GM18873 (cell line): Measurements from ENCODE around the gene CDH23.

Experiments used
- ATAC-seq: cut with Tn5 transposase; IDR thresholded peaks from one replicate; pipeline ENCODE4 v1.9.1; 2021; ENCODE audit warnings: mild to moderate bottlenecking, moderate library complexity, moderate number of reproducible peaks; ENCODE audit not compliant: unreplicated experiment, low FRiP score

CDH23 gene

DNA sequence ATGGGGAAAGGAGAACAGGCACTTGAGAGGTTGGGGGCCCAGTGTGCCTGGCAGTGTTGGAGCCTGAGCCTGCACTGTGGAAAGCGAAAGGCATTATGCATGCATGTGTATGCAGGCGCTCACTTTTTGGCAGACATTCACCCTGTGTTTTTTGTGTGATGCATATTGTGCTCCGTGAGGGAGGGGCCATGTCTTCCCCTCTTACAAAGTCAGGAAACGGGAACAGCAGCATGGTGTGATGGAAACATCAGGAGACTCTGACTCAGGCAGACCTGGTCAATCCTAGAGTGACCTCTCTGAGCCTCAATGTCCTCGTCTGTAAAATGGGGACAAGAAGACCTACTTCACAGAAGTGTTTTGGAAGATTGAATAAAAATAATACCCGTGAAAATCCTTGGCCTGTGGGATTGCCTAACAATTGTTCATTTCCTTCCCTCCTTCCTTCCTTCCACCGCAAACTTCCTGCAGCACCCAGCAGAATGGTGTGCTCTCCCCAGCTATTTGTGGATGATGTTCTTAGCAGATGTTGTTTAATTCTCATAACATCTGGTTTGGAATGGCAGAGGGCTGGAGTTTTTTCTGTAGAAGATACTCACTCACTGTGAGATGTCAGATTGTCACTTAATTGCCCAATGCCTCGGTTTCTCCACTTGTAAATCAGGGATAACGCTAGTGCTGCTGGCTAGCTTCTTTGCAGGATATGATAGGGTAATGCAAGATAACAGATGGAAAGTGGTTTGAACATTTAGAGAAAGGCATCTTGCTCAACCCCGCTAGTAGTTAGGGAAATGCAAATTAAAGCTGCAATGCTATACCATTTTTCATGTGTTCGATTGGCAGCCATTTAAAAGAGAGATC lies 39.8 kb downstream of the CDH23 start:
- no peak for ATAC-seq

DNA sequence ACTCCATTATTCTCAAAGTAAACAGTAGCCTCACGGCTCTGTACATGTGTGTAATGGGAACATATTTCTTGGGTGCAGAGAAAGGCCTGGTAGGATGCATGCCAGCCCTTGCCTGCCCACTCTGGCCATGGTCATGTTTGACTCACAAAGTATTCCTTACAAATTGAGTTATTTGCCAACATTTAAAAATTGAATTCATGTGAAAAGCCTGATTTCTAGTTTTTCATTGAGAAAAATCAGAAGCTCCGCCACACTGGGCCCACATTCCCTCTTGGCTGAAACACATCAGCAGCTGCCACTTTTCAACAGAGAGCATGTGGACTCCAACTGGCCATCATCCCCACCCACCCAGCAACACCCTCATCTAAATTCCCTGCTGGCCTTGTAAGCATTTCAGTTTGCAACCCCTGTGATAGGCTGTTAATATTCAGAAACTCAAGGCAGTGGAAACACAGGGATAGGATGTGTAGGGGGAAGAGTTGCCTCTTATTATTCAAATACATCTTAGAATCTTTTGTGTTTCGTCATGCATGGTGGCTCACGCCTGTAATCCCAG lies 40.9 kb downstream of the CDH23 start:
- no peak for ATAC-seq

DNA sequence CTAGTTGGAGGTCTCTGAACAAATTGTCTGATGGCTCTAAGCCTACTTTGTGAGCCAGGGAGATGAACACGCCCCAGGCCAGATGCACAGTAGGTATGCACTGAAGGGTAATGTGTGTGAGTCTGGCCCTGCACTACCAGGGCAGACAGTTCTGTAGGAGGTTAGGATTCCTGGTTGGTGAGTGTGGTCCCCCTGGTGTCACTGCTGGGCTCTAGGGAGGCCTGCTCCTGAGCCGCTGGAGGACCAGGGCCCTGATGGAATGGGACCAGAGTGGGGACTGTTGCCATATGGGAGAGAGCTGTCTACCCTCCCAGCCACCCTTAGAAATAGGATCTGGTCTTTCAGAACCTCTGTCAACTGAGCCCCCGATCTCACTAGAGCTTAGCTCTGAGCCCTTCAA lies 42.0 kb downstream of the CDH23 start:
- ATAC-seq: no peak

DNA sequence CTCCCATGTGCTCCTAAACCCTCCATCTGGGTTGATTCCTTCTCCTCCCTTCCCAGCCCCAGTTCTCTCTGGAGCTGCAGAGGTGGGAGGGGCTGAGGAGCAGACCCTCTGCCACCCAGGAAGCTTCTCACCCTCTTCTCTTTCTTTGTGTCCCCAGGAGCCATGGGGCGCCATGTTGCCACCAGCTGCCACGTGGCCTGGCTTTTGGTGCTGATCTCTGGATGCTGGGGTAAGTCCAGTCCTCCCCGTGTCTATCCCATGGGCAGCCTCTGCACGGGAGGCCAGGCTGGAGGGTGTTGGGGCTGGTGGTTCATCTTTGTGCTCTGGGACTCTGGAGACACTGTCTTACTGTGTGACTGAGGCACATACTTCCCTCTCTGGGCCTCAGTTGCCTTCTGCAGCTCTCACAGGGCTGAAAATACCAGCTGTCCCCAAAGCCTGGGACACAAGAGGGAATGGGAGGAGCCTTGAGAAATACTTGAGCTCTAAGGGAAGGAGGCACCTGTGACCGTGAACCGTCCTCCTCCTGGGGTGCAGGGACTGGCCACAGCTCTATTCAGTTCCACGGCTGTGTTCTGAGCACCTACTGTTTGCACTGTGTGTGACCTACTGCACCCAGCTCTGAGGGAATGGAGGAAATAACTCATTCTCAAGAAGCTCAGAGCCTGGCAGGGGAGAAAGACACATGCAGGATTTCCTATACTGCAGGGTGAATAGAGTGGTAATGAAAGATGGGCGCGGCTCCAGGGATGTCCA lies 43.1 kb downstream of the CDH23 start:
- ATAC-seq: no peak

DNA sequence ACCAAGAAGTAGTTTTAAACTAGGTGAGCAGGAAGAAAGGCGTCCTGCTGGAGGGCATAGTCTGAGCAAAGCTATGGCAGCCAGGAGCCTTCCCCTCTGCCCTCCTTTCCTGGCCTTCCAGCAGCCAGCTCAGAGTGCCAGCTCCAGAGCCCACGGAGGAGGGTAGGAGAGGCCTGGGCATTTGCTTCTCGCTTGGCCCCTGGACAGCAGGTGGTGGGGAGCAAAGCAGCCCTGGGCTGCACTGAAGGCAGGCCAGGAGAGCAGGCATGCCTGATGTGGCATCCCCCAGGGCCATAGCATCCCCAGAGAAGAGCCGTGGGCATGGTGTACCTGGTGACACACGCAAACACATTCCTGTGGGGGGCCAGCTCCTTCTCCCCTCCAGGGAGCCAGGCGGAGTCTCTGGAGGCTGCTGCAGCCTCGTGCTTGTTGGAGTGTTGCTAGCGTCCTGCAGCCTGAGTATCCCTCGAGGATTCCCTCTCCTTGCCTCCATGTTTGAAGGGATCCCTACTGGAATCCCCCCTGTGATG lies 43.9 kb downstream of the CDH23 start:
- ATAC-seq: no peak

DNA sequence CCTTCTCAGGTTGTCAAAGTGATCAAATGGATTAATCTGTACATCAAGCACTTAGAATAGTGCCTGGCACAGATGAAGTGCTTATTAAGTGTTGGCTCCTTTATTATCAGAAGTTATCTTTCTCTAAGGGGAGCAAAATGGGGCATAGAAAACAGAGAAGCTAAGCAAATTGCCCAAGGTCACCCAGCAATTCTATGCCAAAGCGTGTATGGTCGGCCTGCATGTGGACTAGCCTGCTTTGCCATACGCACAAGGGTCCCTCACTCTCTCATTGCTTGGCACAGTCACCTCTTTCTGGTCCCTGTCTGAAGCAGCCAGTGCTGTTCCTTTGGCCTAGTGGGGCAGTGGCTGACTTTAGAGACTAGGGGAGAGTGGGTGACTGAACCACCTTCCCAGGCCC lies 45.3 kb downstream of the CDH23 start:
- ATAC-seq: no peak

DNA sequence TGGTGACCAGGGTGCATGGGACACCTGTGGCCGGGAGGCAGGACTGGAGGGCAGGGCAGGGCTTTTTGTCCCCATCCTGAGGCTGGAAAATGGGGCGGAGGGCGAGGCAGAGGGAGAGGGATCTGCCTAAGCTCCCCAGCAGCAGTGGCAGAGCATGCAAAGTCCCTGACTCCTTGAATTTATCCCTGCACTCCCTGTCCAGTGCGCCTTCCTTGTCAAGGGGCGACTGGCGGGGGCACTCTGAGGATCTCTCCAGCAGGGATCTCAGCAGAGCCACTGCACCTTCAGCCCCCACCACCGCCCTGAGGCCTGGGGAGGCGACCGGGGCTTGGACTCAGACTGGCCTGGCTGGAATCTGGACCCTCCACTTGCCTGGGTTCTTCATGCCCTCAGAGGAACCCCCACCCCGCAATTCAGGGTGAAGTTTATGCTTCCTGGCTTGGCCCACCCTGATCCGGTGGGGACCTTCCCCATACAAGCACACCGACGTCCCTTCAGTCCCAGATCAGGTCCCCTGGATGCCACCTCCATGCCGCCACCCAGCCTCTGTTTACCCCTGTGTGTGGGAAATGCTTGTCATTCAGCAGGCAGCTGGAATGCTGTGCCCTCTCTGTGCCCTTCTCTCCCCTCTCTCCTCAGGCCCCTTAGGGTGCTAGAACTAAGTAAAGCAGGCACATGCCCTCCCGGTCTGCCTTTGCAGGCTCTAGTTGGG lies 46.3 kb downstream of the CDH23 start:
- no peak for ATAC-seq

DNA sequence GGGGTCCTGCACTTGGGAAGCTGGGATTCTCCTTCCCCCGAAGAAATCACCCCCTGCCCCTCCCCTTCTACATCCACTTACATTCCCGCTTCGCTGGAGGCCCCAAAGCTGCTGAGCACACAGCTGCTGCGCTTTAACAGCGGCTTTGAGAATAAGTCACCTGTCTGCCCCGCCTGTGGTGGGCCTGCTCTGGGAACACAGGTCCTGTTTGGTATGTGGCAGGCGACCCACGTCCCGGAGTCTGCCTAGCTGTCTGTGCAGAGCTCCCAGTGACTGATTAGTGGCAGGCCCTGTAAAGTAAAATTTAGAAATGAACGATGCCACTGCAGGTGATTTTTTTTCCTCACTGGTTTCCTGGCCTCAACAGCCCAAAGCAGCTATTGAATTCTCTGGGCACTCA lies 47.0 kb downstream of the CDH23 start:
- ATAC-seq: no peak

DNA sequence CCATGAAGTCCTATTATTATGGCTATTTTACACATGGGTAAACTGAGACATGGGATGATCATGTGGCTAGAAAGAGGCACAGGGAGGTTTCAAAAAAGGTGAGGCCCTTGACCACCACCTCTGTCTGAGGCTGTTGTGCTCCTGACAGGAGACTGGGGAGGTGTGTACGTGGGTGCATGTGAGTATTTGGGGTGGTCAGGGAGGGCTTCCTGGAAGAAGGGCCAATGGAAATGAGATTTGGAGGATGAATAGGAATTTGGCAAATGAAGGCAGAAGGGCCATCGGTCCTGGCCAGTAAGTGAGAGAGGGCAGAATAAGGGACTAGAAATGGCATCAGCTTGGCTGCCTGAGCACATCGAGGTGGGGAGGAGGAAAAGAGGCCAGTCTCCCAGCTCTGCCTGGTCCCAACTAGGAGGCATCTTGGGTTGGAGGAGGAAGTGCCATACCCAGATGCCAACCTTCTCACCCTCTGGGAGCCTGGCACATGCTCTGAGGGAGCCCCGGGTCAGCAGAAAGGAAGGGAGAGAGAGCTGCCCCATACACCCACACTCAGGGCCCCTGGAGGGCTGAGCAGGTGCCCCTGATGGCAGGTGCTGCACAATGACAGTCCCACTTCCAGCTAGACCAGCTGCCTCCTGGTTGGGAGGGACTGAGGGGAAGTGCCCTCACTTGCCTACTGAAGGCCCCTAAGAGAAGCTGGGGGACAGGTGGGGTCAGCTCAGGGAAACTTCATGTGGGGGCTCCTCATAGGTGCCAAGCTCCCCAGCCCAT lies 47.7 kb downstream of the CDH23 start:
- ATAC-seq: no peak

DNA sequence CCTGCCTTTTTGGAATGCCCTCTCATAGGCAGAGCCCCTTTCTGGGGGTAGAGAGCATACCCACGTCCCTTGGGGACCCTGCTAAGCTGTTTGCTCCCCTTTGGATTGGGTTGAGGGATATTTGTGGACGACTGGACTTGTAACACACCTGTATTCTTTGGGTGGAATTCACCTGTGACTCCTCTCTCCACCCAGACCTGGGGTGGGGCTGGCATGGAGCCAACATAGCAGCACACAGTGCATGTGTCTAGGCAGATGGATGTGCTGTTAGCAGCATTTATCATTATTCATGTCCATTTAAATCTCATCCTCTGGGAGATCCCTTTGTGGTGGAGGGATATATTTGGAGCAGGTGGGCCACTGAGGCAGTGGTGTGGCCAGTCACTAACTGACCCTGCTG lies 51.0 kb downstream of the CDH23 start:
- ATAC-seq: no peak

DNA sequence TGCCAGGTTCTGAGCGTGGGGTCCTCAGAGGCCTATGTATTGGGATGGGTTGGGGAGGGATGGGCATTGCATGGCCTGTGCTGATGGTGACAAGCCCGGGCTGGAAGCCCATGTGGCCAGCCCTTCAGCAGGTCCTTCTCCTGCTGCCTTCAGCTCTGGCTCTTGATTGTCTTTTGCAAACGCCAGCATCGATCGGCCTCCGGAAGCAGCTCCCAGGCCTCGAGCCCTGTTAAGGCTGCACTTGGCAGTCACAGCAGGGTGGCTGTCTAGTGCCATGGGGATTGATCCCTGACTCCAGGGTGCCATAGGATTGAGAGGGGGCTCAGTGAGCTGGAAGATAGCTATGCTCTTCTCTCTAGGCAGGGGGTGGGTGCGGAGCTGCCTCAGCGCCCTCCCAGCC lies 51.4 kb downstream of the CDH23 start:
- no peak for ATAC-seq

DNA sequence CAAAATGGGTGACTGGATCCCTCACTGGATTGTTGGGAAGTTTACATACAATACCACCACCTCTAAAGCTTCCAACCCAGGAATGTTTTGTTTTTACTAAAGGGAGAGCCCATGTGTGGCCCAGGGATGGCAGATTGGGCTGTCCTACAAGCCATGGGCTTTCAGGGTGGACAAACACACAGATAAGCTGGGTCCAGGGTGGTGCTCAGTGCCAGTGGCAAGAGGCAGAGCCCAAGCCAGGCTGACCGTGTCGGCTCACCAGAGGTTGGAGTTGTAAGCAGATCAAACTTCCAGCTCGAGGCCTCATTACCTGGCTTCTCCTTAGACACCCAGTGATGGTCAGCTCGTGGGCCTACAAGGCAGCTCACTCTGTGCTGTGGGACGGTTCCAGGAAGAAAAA lies 52.3 kb downstream of the CDH23 start:
- ATAC-seq: no peak

DNA sequence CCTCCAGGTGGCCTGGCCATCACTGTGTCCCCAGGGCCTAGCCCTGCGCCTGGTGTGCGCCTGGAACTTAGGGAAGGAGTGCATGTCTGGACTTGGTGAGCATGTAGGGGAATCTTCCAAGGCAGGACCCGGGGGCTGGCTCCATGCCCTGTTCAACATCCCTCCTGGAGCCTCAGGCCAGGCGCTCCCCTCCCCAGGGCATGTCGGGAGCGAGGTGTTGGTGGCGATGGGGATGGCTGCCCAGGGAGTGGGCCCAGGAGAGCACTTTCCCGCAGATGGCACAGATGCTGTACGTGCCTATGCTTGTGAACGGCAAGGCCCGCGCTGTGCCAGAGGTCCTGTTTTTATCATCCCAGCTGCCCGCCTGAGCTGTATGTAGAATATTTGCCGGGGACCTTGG lies 55.0 kb downstream of the CDH23 start:
- no peak for ATAC-seq

DNA sequence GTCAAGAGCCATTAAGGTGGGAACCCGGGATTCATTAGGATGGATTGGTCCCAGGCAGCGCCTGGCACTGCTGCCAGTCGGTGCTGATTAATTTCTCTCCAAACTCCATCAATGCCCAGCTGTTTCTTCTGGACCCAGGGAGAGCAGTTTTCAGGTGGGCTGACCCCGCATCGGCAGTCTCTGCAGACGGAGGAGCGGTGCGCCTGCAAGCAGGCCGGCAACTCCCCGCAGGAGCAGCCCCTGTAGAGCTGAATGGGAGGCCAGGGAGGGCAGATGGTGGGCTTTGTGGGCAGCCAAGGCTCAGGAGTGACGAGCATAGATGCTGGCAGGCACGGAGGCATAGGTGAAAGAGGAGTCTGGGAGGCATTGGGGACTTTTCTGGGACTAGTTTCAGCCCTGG lies 56.5 kb downstream of the CDH23 start:
- no peak for ATAC-seq

DNA sequence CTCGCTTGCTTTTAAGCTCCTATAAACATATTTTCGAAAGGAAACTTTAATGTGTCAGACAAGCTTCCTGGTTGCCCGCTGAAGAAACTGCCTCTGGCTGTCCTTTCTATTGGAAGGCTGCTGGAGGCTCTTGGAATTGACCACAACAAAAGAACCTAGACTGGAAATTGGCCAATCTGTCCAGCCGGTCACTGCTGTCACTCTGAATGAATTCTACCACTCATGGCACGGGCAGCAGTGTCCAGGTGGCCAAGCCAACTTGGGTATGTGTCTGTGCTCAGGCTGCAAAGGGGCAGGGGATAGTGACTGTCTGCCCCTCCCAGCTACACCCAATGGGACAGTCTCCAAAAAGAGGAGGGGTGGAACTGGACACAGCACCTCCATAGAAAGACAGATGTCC lies 57.6 kb downstream of the CDH23 start:
- no peak for ATAC-seq

DNA sequence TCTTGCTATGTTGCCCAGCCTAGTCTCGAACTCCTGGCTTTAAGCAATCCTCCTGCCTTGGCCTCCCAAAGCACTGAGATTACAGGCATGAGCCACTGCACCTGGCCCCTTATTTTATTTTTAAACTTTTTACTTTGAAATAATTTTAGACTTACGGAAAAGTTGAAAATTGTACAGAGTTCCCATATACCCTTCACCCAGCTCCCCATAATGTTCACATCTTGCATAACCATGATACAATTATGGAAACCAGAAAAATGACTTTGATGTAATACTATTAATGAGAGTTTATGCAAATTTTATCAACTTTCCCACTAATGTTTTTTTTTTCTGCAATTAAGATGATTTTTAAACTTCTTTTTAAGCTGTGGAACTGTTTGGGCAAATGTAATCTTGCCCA lies 58.3 kb downstream of the CDH23 start:
- no peak for ATAC-seq

DNA sequence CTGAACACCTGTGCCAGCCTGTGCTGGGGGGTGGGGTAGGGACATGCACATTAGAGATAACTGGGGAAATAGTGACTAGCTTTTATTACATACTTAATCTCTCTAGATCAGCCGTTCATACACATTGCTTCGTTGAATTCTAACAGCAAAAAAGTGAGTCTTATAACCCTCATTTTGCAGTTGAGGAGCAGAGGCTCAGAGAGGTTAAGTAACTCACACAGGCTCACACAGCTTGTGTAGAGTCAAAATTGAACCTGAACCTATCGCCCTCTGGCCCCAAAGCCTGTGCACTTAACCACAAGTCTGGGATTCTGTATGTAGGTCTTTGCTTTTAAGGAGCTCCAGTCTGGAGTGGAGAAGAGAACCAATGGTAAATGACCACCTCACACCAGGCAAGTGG lies 59.9 kb downstream of the CDH23 start:
- ATAC-seq: no peak

DNA sequence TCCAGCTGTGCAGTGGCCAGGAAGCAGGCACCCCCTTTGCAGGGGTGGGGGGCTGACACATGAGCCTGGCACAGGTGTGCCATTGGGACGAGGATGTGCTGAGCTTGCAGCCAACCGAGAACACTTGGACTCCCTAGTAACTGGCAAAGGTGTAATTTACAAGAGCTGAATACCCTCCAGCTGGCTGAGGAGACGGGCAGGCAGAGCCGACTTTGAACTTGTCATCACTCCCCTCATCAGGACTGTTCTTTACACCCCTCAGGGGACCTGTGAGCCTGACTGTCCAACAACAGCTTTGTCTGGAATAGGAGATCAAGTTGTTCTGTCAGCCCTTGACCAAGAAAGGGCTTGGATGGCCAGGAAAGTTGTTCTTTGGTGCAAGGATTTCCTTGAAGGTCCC lies 61.2 kb downstream of the CDH23 start:
- no peak for ATAC-seq

DNA sequence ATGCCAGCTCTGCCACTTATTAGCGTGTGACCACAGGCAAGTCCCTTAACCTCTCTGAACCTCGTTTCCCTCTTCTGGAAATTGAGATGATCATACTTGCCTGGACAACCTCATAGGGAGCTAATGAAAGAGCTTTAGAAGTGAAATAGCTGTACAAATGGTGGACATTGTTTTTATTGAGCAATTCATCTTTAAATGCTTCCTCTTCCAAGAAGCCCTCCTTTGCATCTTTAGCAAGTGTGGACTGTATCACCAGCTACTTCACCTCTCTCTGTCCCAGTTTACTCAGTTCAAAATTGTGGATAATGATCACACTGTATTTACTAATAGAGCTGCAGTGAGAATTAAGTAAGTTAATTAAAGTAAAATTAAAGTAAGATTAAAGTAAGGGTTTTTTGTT lies 61.7 kb downstream of the CDH23 start:
- ATAC-seq: no peak

DNA sequence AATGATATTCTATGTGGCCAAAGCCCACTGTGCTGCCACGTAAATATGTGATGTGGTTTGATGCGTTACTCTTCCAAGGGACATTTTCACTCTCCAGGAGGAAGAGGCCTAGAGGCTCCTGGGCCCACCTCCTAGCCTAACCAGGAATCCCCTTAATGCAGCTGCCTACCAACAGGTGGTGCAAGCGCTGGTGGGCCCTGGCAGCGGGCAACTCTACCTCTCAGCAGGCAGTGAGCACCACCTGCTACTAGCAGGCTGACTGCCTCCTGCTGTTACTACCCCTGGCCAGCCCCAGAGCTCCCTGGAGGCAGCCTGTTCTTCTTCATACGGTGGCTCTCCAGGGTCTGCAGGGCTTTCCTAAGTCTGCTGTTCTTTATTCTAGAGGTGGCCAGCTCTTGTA lies 62.8 kb downstream of the CDH23 start:
- ATAC-seq: no peak
